ENCODE results near the gene MLST8.
"Not testable (repeated sequence)": the region's sequence is repeated elsewhere in the genome, so short reads cannot be mapped to it uniquely, and the experiment has no call there.

MLST8 gene

DNA sequence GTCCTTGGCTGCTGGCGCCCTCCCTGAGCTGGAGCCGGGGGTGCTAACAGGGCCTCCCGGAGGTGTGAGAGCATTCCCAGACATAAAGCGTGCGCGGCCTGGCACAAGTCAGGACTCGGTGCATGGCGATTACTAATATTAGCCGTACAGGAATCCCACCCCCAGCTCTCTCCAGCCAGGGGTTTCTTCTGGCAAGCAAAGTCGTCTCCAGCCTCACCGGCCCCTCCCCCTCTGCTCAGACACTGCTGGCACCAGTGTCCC, 13.9 kb upstream of the MLST8 start:
- DNase-seq: no peak

DNA sequence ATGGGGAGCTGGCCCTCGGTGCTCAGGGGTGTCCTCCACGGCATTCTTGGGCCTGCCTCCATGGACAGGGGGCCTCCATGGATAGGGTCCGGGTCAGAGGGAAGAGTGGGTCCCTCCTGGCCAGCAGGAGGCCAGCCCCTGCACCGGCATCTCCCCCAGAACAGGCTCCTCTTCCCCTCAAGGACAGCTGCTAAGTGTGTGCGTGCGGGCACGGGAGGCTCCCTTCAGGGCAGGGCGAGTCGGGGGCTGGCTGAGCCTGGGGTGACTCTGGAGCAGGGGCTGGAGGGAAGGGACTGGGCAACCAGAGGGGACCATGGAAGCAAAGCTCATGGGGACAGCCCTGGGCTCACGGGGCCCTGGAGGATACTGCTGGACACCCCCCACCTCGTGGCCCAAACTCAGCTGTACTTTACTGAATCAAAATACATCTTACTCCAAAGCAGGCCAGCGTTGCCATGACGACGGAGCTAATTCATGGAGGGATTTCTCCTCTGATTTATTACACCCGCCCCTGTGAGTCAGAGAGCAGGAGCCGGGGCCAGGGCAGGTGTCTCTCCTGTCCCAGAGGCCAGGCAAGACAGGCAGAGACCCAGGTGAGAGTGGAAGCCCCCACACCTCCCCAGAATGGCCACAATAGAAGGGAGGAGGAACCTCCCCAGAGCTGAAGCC, 11.0 kb upstream of the MLST8 start:
- no peak for DNase-seq

DNA sequence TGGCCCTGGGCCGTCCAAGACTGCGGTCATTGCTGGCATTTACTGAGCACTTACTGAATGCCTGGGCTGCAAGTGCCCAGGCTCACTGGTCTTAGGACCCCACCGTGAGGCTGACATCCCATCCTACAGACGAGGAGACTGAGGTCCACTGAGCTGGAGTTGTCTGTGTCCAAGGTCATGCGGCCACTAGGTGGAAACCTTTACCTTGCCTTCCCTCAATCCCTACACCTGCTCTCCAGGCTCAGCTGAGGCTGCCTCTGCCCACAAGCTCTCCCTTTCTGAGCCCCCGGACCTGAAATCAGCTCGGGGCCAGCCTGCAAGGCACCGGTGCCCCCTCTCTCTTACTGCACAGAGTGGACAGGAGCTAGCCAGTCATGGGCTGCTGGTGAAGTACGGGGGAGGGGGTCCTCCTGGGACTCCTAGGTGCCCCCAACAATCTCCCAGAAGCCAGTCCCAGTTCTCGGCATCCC, 10.4 kb upstream of the MLST8 start:
- peak; percentile 56 for DNase-seq

DNA sequence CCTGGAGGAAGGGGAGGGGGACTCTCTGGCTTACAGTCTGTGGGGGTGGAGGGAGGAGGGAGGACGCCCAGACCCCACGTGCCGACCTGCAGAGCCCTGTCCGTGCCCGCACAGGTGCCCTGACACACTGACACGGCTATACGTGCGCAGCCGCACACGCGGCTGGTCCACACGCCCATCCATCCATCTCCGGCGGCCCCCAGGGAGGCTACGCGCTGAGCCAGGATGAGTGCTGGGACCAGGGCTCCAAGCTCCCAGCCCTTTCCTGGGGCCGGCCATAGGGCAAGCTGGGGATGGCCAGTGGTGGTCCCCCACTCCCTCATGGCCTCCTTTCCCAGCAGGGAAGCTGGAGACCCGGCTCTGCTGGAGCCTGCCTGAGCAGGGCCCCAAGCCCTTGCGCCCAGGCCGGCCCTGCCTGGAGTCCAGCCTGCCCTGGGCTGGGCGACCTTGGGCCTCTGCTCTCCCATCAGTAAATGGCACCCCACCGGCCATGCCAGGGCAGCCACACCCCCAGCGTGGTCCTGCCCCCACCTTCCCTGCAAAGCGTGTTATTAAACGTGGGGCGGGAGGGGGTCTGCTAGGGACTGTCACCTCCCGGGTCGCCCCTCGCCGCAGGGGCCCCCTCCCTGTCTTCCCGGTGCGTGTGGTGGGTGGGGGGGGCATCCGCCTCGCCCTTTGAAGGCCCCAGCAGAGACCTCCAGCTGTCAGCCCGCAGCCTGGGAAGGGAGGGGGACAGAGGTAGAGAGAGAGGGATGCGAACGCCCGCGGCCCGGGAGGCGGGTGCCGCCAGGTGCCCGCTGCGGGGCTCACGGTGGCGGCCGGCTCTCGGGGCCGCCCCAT, 9.7 kb upstream of the MLST8 start:
- DNase-seq: no peak

DNA sequence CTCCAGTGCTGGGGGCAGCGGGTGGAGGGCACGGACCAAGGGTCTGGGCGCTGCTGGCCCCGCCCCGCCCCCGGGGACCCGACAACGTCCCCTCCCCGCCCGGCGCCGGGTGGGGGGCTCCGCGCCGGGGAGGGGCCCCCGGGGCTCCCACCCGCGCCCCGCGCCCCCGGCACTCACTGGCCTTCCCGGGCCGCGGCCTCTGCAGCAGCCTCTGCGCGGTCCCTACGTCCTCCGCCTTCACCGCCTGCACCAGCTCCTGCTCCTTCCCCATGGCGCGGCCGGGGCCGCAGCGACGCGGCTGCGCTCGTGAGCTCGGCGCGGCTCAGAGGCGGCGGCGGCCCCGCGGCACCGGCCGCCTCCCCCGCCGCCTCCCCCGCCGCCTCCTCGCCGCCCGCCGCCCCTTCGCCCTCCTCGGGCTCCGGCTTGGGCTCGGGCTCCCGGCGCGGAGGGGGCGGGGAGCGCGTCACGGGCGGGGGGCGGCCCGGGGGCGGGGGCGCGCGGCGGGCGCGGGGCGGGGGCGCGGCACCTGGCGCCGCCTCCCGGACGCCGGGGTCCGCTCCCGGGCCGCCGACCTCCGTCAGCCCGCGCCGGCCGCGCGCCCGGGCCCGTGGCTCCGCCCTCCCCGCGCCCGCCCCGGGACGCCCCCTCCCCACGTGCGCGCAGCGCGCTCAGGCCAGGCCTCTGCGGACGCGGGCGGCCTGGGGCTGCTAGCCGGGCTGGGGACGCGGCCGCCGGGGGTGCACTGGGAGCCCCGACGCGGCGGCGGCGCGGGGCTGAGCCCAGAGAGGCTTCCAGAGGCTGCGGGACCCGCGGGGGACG, 8.9 kb upstream of the MLST8 start, which contains the start of gene CASKIN1:
Gene CASKIN1 (minus strand): TSS at position 444 of the 819 bp plus-strand sequence. CDS start 173 bp downstream, at position 271.
- no peak for DNase-seq

DNA sequence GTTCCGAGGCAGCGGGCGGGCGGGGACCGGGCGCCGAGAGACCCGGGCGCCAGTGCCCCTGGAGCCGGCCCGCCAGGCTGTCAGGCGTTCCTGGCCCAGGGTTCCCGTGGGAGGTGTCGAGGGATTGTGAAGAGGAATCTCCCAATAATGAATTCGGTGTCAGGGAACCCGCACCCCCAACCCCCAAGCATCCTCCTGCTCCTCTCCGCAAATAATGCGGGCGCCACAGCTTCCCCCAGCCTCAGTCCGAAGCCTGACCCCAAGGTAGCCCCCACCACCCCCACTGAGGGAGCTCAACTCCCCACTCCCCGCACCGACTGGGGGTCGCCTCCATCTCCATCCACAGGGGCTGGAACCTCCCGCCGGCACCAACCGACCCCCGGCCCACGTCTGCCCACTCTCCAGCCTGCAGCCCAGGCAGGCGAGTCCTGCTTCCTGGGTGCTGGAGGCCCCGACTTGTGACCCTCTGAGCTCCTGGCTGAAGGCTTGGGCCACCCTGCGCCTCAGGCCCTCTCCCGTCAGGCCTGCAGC, 8.2 kb upstream of the MLST8 start:
- no peak for DNase-seq

DNA sequence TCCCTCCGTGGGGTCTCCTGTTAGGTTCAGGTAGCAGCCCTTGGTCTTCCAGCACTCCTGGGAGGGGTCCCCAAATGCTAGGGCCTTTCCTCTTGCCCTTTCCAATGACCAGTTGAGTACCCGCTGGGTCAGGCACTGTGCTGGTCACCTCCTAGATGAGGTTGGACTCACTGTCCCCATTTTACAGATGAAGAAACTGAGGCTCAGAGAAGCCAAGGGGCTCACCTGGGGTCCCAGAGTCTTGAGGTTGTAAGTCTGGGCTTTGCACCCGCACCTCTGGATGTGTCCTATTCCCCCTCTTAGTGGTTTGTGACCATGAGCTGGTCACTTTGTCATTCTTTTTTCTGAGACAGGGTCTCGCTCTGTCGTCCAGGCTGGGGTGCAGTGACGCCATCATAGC, 7.5 kb upstream of the MLST8 start:
- DNase-seq: no peak

DNA sequence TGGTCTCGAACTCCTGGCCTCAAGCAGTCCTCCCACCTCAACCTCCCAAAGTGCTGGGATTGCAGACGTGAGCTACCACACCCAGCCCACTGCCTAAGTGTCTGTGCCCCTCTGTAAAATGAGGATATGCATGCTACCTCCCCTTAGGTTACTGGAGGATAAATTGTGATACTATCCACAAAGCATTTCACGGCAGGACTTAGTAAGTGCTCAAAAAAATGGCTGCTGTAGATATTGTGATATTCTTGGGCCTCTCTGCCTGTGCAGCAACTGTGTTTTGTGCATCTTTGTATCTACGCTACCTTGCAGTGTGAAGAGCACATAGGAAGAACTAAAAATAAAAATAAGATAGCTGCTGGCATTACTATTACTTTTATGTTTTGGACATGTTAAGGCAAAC, 7.0 kb upstream of the MLST8 start:
- DNase-seq: no peak

DNA sequence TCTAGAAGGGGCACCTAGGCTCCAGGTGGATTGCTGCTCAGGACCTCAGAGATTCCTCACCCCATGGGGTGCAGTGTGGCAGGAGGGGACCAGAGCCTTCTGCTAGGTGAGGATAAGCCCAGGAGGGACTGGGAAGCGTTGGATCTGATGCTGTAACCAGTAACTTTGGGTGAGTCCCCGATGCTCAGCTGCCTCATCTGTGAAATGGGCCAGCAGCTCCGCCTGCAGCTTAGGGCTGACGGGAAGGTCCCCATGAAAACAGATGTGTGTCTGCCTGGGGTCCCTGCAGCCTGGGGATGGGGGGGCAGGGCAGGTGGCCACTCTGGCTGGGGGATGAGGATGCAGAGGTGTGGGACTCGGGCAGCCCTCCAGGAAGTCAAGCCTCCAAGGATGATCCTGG, 6.2 kb upstream of the MLST8 start:
- DNase-seq: no peak

DNA sequence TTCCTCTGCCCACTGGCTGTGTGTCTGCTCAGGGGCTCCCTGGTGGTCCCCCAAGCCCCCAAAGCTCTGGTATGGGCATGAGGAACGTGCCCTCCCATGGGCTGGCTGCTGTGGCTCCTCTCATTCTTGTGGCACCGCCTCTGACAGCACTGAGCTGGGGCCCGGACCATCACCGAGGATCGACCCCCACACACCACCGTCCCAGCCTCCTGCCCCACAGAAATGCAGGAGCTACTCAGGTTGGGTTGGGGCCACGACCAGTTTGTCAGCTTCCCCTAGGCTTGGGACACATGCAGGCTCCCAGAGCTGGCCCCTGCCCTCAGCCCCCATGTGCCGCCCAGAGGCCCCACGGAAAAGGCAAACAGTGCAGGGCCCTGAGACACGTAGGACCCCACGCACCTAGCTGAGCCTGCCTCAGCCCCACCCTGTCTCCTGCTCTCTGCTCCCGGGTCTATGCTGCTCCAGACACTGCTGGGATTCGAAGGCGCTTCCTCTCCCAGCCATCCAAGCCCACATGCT, 5.6 kb upstream of the MLST8 start:
- no peak for DNase-seq

DNA sequence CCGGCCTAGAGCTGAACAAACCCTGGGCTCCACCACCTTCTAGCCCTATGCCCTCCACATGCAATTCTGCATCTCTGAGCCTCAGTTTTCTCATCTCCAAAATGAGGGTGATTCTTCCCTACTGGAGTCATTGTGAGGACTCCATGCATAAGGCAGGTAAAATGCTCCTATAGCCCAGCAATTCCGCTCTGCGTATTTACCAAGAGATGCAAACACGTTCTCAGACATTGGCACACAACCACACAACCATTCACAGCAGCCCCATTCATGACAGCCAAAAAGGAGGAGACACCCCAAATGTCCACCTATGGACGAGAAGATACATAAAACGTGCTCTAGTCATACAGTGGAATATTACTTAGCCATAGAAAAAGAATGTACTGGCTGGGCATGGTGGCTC, 4.9 kb upstream of the MLST8 start:
- DNase-seq: no peak

DNA sequence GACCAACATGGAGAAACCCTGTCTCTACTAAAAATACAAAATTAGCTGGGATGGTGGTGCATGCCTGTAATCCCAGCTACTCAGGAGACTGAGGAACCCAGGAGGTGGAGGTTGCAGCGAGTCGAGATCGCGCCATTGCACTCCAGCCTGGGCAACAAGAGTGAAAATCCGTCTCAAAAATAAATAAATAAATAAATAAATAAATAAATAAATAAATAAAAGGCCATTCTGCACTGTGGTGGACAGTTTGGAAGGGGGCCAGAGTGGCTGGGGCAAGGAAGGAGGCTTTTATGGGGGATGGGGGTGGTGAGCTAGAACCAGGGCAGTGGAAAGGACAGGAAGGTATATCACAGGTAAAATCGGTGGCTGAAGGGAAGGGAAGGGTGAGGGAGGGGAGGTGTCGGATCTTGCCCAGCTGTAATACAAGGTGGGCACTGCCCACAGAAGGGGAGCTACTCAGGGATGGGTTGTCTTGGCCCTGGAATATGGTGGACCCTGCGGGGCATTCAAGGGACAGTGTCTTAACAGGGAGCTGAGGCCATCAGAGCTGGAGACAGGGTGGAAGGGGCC, 2.0 kb upstream of the MLST8 start:
- DNase-seq: not testable (repeated sequence)

DNA sequence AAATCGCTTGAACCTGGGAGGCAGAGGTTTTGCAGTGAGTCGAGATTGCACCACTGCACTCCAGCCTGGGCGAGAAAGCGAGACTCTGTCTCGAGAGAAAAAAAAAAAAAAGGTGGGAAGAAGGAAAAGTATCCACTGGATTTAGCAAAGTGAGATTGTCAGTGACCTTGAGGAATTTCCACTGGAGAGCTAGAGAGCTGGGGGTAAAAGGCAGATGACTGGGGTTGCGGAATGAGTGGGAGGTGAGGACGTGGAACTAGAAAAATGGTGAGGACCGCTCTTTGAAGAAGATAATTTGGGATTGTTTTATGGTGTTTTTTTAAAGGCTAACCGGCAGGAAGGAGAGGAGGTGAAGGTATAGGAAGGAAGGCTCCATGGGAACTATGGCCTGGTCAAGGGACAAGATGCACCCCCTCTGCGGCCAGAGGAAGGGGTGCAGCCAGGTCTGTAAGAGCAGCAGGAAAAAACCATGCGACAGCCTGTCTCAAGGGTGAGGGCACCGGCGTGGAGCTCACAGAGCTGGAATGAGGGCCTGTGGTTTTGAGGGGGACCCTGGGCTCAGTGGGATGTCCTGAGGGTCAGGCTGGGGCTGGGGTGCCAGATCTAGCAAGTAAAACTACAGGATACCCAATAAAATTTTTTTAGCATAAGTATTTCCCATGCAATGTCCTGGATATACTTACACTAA, 694 bp upstream of the MLST8 start:
- DNase-seq: no peak

DNA sequence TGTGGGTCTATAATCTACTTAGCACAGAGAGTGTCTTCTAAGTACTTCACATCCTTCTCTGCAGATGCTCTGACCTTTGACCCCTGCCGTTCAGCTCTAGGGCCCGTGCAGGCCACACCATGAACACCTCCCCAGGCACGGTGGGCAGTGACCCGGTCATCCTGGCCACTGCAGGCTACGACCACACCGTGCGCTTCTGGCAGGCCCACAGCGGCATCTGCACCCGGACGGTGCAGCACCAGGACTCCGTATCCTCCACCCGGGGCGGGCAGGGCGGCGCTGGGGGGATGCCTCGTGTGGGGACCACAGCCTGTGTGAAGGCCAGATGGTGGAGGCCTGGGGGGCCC, 686 bp downstream of the MLST8 start:
- no peak for DNase-seq

DNA sequence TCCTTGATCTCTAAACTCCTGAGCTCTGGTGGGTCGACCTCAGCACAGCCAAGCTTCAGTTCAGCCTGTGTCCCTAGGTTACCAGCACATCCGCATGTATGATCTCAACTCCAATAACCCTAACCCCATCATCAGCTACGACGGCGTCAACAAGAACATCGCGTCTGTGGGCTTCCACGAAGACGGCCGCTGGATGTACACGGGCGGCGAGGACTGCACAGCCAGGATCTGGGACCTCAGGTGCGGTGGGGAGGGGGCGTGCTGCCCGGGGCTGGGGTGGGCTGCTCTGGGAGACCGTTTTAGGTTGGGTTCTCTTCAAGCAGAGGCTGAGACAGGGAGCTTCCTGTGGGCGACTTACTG, 1.1 kb downstream of the MLST8 start:
- DNase-seq: no peak

DNA sequence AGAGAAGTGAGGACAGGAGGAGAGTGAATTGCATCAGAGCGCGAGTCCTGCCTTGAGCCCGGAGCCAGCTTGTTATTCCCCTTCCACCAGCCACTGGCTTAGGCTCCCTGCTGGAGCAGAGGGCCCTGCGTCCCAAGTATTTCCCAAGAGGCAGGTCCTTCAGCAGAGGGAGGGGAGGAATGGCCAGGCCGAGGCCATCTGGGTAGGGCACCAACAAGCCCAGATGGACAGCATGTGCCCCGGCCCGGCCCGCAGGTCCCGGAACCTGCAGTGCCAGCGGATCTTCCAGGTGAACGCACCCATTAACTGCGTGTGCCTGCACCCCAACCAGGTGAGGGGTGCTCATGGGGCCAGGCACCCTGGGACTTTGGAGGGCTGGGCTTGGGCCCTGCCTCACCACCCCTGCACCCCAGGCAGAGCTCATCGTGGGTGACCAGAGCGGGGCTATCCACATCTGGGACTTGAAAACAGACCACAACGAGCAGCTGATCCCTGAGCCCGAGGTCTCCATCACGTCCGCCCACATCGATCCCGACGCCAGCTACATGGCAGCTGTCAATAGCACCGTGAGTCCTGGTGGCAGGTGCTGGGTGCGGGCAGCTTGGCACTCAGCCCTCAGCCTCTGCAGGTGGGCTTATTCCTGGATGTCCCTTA, 1.7 kb downstream of the MLST8 start:
- DNase-seq: no peak

DNA sequence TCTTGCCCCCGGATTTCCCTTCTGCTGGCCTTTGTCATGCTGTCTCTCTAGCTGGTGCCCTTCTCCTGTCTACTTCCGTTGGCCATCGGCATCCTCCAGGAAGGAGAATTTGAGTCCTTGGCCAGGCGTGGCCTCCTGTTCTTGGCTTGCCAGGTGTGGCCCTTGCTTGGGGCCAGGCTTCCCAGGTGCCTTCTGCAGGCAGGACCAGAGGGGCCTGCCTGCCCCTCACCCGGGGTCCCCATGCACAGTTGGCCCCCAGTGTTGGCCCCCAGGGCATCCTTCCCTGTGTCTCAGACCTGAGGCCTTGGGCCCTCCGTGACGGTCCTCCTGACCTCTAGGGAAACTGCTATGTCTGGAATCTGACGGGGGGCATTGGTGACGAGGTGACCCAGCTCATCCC, 2.6 kb downstream of the MLST8 start:
- no peak for DNase-seq

DNA sequence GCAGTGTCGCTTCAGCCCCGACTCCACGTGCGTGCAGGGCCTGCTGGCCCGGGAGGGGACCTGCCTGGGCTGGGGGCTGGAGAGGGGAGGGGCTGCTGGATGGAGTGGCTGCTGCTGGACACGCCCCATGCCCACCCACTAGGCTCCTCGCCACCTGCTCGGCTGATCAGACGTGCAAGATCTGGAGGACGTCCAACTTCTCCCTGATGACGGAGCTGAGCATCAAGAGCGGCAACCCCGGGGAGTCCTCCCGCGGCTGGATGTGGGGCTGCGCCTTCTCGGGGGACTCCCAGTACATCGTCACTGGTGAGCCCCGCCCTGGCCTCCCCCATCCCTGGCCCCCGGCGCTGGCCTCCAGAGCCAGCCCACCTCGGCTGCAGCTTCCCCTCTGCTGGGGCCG, 3.1 kb downstream of the MLST8 start:
- no peak for DNase-seq

DNA sequence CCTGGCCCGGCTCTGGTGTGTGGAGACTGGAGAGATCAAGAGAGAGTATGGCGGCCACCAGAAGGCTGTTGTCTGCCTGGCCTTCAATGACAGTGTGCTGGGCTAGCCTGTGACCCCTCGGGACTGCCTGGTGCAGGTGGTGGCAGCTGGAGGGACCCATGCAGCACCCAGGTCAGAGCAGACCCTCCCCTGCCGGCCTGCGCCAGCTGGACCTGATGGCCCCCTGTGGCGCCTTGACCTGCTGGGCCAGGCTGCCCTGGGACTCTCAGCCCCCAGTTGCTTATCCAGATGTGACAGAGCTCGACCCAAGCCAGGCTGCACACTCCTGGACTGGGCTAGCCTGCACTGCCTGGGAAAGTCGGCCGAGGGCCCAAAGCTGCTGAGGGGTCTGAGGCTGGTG, 3.5 kb downstream of the MLST8 start:
- DNase-seq: no peak

DNA sequence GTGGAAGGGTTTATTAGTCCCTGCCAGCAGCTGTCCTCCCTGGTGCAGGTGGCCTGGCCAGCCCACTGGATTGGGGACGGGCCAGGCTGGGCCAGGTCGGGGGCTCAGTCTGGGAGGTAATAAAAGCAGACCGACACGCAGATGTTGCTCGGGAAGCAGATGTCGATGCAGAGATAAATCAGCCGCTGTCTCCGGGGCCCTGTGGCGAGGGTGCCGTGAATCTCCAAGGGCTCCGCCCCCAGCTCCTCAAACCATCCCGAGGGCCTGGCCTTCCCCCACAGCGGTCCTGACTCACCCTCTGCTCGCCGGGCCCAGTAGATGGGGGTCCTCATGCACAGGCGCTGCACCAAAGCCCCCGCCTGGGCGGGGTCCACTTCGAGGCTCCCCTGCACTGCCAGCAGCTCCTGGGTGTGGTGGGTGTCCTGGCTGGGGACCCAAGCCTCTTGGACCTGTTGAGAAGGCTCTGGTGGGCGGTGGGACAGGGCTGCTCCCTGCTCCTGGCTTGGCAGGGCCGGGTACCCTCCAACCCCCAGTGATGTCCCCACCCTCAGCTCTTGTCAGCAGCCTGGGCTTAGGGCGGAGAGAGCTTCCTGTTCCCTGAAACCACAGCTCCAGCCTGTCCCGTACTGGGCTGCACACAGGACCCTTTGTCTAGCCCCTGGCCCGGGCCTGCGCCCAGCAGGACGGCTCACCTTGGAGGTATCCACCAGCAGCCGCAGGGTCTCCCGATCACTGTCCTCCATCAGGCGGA, 4.2 kb downstream of the MLST8 start:
- DNase-seq: no peak

DNA sequence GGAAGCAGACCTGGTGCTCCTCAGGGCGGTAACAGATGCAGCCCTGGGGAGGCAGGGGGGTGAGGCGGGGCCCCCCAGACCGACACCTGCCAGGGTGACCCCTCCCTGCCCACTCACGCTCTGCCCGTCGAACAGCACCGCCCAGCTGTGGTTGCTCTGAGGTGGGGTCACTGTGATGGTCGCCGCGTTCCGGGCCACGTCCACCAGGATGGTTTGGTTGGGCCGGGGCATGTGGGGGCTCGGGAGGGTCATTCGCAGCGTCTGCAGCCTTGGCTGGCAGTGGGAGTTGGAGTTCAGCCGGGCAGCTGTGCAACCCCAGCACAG, 4.7 kb downstream of the MLST8 start:
- DNase-seq: no peak

Measured in activated CD4-positive, alpha-beta T cell treated with anti-CD3 and anti-CD28 coated beads, Interleukin-10, Interleukin-2, amounts not matched to agents 100 ng/mL and 50 ng/mL, durations not matched to agents 16 hours and 8 hours (primary cell).